Lower leg skin (tissue), 4 donors: Measurements from ENCODE around the gene SEL1L3. TPM values are rescaled to one million over a fixed set of nuclear protein-coding genes. Genes with fewer than 3 reads are reported as not detected.

Experiments used
- DNase-seq, 2 donors: peaks; one replicate each; pipeline ENCODE4 v3.0.0-alpha.2; 2019; ENCODE audit warnings: low spot score in 2 of 2
- H3K4me3 ChIP-seq: fragments of 200-600 bp; sonication (generic); 2 replicates; pipeline ENCODE4 v1.5.1; 2017; ENCODE audit warnings: mild to moderate bottlenecking, low read depth; ENCODE audit not compliant: poor library complexity, severe bottlenecking
- CTCF ChIP-seq, 3 donors: fragments of 450-650 bp; IDR thresholded peaks; one replicate each; pipeline ENCODE4 v1.5.1; 2016; ENCODE audit warnings: antibody characterized with exemption in 3 of 3, mild to moderate bottlenecking in 3 of 3, moderate library complexity in 2 of 3
- POLR2A ChIP-seq, 2 donors: fragments of 450-650 bp; IDR thresholded peaks; one replicate each; pipeline ENCODE4 v1.6.1; 2016 to 2017; ENCODE audit warnings: antibody characterized with exemption in 2 of 2, mild to moderate bottlenecking in 1 of 2, moderate library complexity in 1 of 2
- WGBS, 2 donors: methylation state at CpG; one replicate each; pipeline ENCODE4 v1.1.5; 2018; 5-methylcytosine and 5-hydroxymethylcytosine counted together
- intact Hi-C: fragments of 100-400 bp; cut with DNase I; formaldehyde crosslinking; loops from one replicate; pipeline ENCODE4 v1.15.0; 2023; ENCODE audit warnings: low total_unique reads
- total RNA-seq, 4 donors: library from RNA; depleted of rRNA; stranded (reverse); fragments of >200 nt; gene quantifications; one replicate each; pipeline ENCODE4 v1.1.0, GENCODE V29; 2016

Gene SEL1L3
- total RNA-seq, 4 donors from 2014 or later, result 5.2 to 20.1 (median 5.9) TPM

- TF ChIP-seq POLR2A (IDR thresholded peaks at IDR 0.05) (no peak), CTCF (IDR thresholded peaks at IDR 0.05) (no peak)
- 83% methylated on average over 4 of the region's 4 CpGs for WGBS, 2 donors
- H3K4me3 ChIP-seq, result no peak overlapping the region
- intact Hi-C loops, result no loop called here
- no peak for DNase-seq
These were observed 19.4 kb upstream of the SEL1L3 start for GRCh38 chr4:25882226-25882625.

- intact Hi-C loops, result no loop called here
- 77 to 80% methylated on average over 4 of the region's 4 CpGs for WGBS, 2 donors
- H3K4me3 ChIP-seq, result no peak overlapping the region
- no peak for DNase-seq
- TF ChIP-seq CTCF (IDR thresholded peaks at IDR 0.05) (no peak), POLR2A (IDR thresholded peaks at IDR 0.05) (no peak)
These were observed 18.4 kb upstream of the SEL1L3 start for GRCh38 chr4:25881193-25881592.

- TF ChIP-seq CTCF (IDR thresholded peaks at IDR 0.05), result no peak
- no peak for TF ChIP-seq POLR2A (IDR thresholded peaks at IDR 0.05)
- intact Hi-C loops, result no loop called here
- WGBS, 2 donors, result 68 to 70% methylated on average over 7 of the region's 7 CpGs
These were observed 17.3 kb upstream of the SEL1L3 start for GRCh38 chr4:25879991-25880651.

GRCh38 chr4:25879587-25879986, 16.8 kb upstream of the SEL1L3 start:
- intact Hi-C loops, result no loop called here
- no peak for DNase-seq
- TF ChIP-seq CTCF (IDR thresholded peaks at IDR 0.05) (no peak), POLR2A (IDR thresholded peaks at IDR 0.05) (no peak)

More at GRCh38 chr4:25879991-25880651, 17.3 kb upstream of the SEL1L3 start:
- no peak for DNase-seq
- no peak overlapping the region for H3K4me3 ChIP-seq

GRCh38 chr4:25879091-25879584, 16.4 kb upstream of the SEL1L3 start:
- H3K4me3 ChIP-seq, result no peak overlapping the region
- no peak for DNase-seq
- intact Hi-C loops, result no loop called here
- WGBS, 2 donors, result 87 to 88% methylated on average over 9 of the region's 9 CpGs
- TF ChIP-seq CTCF (IDR thresholded peaks at IDR 0.05) (no peak), POLR2A (IDR thresholded peaks at IDR 0.05) (no peak)

More at GRCh38 chr4:25879587-25879986, 16.8 kb upstream of the SEL1L3 start:
- no peak overlapping the region for H3K4me3 ChIP-seq
- WGBS, 2 donors, result 93 to 95% methylated on average over 6 of the region's 6 CpGs

- no peak for TF ChIP-seq CTCF (IDR thresholded peaks at IDR 0.05)
- TF ChIP-seq POLR2A (IDR thresholded peaks at IDR 0.05), result no peak
- 44 to 52% methylated on average over 9 of the region's 9 CpGs for WGBS, 2 donors
- H3K4me3 ChIP-seq, result no peak overlapping the region
- intact Hi-C loops, result no loop called here
- DNase-seq, result no peak
These were observed 15.9 kb upstream of the SEL1L3 start for GRCh38 chr4:25878676-25879075.
